Fibroblast of the aortic adventitia (primary cell): ENCODE measurements around the gene LRRC61. TPM values are rescaled to one million over a fixed set of nuclear protein-coding genes. Genes with fewer than 3 reads are reported as not detected.

Experiments used
- DNase-seq: peaks from one replicate; pipeline ENCODE4 v3.0.0-alpha.2; 2010; ENCODE audit warnings: low read depth
- H3K4me3 ChIP-seq: 2 replicates; pipeline ENCODE4 v1.5.1; 2011; ENCODE audit warnings: low read depth, mild to moderate bottlenecking, control low read depth, low read length, moderate library complexity
- total RNA-seq: library from RNA; depleted of rRNA; stranded (reverse); fragments of >200 nt; gene quantifications from 2 replicates; pipeline ENCODE4 v1.2.3, GENCODE V29; 2012; ENCODE audit warnings: low replicate concordance
- TF ChIP-seq, protein P1 (sequence below): IDR thresholded peaks from 2 replicates; pipeline ENCODE4 v1.5.1; 2011; ENCODE audit warnings: mild to moderate bottlenecking, low read length, control low read depth, inconsistent platforms; ENCODE audit not compliant: insufficient read depth

Gene LRRC61
- total RNA-seq, 1 donor = 0.09 TPM

DNA sequence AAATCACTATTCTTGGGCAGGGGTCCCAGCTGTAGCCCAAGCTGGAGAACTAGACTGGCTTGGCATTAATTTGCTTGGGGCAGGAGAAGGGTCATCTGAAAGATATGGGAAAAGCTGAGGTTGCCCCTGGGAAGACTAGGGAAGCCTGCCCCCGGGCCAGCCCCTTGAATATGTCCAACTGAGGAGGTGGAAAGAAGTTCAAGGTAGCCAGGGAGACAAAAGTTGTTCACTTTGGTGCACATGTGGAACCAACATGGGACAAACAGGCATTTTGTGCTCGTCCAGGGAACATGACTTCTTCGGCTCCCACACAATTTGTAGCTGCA, 1.4 kb upstream of the LRRC61 start:
- TF ChIP-seq, protein P1, sequence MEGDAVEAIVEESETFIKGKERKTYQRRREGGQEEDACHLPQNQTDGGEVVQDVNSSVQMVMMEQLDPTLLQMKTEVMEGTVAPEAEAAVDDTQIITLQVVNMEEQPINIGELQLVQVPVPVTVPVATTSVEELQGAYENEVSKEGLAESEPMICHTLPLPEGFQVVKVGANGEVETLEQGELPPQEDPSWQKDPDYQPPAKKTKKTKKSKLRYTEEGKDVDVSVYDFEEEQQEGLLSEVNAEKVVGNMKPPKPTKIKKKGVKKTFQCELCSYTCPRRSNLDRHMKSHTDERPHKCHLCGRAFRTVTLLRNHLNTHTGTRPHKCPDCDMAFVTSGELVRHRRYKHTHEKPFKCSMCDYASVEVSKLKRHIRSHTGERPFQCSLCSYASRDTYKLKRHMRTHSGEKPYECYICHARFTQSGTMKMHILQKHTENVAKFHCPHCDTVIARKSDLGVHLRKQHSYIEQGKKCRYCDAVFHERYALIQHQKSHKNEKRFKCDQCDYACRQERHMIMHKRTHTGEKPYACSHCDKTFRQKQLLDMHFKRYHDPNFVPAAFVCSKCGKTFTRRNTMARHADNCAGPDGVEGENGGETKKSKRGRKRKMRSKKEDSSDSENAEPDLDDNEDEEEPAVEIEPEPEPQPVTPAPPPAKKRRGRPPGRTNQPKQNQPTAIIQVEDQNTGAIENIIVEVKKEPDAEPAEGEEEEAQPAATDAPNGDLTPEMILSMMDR = no peak
- H3K4me3 ChIP-seq = no peak overlapping the region
- DNase-seq = no peak

DNA sequence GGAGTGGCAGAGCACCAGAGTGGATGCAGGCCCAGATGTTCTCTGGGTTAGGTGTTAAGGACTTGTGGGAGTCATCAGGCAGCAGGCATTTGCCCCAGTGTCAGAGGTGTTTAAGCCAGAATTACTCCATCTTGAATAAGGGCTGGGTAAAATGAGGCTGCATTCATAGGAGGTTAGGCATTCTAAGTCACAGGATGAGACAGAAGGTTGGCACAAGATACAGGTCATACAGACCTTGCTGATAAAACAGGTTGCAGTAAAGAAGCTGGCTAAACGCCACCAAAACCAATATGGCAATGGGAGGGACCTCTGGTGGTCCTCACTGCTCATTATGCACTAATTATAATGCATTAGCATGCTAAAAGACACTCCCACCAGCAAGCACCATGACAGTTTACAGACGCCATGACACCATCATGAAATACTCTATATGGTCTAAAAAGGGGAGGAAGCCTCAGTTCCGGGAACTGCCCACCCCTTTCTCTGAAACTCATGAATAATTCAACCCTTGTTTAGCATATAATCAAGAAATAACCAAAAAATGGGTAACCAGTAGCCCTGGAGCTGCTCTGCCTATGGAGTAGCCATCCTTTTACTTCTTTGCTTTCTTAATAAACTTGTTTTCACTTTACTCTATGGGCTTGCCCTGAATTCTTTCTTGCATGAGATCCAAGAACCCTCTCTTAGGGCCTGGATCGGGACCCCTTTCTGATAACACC, 882 bp upstream of the LRRC61 start:
- H3K4me3 ChIP-seq = no peak overlapping the region
- no peak for DNase-seq
- TF ChIP-seq, protein P1 = no peak

DNA sequence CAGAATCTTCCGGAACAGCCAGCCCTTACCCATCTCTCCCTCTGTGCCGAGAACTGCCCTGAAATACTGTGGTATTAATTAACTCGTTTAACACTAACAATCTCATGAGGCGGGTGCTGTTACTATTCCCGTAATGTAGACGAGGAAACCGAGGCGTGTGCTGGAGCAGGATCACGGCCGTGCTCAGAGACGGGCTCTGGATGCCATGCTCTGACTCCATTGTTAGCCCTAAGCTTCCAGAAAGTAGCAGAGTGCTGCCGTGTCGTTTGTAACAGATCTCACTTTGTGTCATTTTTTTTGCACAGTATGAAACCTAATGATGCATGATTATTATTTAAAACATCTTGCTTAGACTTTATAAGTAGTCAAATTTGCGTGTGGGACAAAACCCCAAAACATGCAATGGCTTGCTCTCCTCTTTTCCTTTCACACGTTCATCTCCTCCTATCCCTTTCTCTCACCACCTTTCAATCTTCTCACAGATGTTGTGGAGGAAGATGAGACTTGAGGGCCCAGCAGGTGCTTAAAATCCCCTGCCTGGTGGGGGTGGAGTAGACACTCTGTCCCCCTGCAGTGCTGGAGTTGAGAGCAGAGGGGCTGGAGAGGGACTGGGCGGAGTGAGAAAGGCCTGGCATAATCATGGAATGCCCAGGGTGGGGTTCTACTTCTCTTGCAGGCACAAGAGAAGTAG, 672 bp downstream of the LRRC61 start:
- no peak for DNase-seq
- no peak overlapping the region for H3K4me3 ChIP-seq
- TF ChIP-seq, protein P1 = no peak

DNA sequence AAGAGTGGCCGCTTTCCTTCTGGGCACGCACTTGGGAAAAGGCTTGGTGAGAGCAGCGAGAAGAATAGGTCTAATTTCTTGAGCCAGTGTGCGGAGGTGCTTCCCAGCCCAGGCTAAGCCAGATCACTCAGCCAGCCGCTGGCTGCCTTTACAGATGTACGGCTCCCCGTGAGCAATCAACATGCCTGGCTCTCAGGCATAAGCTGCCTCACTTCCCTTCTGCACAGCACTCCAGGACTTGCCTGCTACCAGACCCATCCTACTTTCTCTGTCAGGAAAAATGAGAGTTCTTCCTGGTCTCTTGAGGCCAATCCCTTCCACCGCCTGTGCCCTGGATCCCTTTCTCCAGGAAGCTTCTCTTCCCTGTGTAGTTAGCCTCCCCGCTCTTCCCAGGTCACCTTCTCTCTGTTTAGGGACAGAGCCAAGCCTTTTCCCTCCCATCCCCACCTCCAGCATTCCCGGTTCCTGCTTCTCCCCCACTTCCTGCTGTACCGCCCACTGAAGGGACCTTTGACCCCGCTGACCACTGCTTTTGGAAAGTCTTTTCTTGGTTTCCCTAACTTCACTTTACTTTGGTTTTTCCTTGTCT, 1.3 kb downstream of the LRRC61 start:
- TF ChIP-seq, protein P1 = no peak
- H3K4me3 ChIP-seq = no peak overlapping the region
- no peak for DNase-seq

DNA sequence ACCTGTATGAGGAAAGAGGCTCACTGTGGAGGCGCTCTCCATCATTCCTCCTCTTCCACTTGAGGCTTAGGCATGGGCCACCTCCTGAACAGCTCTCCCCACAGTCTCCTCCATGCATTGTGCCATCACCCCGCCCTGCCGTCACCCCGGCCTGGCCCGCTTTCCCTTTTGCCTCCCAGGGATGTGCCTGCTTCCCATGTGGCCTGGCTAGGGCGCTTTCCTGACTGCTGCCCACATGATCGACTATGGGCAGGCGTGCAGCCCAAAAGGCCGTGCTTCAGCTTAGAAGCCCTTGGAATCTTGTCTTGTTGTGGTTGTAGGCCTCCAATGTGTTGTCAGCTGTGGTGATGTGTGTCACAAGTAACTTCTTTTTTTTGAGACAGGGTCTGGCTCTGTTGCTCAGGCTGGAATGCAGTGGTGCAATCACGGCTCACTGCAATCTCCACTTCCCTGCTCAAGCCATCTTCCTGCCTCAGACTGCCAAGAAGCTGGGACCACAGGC, 2.0 kb downstream of the LRRC61 start:
- TF ChIP-seq, protein P1 = no peak
- H3K4me3 ChIP-seq = no peak overlapping the region
- DNase-seq = peak; percentile 13

DNA sequence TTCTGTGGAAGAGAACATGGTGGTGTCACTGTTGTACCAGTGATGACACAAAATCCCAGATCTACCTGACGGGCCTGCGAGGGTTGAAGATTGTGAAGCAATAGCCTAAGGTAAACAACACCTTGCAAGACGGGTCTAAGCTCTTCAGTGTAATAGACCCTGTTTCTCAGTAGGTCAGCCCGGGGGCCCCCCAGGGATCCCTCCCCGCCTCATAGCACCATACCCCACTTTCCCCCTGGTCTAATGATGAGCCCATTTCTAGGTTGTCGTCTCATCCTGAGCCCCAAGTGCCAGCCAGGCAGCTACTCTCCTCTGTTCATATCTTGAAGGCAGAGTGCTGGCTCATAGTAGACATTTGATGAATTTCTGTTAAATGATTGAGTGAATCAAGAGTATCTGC, 2.7 kb downstream of the LRRC61 start:
- no peak overlapping the region for H3K4me3 ChIP-seq
- TF ChIP-seq, protein P1 = no peak
- no peak for DNase-seq
